HG03280 (cell line): ENCODE data around the gene RBMS1.

Experiments used
- ATAC-seq: cut with Tn5 transposase; IDR thresholded peaks from one replicate; pipeline ENCODE4 v1.9.1; 2021; ENCODE audit warnings: mild to moderate bottlenecking, moderate library complexity; ENCODE audit not compliant: unreplicated experiment

RBMS1 gene

DNA sequence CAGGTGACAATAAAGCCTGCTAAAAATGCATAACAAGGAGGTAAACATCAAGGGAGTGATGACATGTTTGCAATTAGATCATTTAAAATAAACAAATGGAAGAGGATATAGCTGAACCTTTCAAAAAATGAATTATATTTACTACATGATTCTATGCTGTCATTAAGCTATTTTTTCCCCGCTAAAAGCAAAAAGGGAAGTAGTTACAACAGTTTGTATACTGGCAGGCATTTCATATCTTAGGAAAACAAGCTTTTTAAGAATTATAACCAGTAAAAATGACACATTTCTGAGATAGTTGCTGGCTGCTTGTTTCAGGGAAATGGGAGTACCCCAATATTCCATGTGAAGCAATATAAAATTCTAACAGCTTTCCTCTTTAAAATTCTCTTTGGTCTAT, 204.5 kb downstream of the RBMS1 start:
- ATAC-seq, result no peak

- no peak for ATAC-seq
Measured at GRCh38 chr2:160288324-160288723, 205.3 kb downstream of the RBMS1 start.

DNA sequence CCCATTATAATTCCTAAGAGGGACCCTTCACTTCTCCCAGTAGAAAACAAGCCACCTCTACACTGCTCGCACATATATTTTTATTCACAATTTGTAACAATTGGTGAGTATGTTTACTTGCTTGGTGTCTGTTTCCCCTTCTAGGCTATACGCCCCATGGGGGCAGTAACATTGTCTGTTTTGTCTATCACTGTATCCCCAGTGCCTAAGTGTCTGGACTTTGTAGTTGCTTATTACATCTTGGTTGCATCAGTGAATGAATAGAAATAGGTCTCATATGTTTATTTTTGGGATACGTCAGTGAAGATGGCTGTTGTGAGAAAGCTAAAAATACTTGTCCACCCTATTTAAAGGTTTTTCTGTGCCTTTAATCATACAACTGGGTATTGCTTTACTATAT, 206.1 kb downstream of the RBMS1 start:
- ATAC-seq, result no peak

DNA sequence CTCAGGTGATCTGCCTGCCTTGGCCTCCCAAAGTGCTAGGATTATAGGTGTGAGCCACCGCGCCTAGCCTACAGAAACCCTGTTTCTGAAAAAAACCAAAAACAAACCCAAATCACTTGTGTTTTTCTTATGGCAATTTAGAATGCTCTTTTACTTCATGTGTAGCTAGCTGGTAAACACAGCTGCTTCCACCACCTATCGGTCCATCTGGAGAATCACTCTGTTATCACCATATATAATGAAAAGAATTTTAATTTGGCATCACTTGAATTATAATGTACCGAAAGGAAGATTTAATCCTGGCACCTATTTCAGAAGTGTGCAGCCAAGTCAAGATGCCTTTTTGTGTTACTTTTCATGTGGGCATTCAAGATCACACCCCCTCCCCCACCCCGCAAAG, 207.1 kb downstream of the RBMS1 start:
- no peak for ATAC-seq

GRCh38 chr2:160283675-160284074, 209.9 kb downstream of the RBMS1 start:
- ATAC-seq, result no peak

DNA sequence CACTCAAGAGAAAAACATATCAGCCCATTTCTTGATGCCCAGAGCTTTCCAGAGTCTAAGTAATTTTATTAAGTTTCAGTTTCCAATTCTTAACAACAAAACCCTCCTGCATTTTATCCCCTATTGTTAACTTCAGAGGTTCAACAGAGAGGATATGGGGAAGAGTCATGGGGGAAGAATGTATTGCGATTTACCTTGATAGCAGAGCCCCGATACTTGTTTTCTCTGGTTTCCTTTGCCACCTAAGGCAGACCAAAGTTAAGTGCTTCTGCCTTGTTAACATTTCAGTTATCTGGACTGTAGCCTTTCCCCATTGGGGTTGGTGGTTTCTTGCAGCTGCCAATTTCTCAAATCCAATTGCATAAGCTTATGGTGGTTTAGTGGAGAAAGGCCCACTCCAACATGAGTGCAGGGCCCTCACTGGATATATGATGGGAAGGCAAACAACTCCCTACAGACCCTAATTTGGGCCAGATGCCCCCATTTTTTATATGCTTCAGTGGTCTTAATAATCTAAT, 211.5 kb downstream of the RBMS1 start:
- ATAC-seq, result no peak

DNA sequence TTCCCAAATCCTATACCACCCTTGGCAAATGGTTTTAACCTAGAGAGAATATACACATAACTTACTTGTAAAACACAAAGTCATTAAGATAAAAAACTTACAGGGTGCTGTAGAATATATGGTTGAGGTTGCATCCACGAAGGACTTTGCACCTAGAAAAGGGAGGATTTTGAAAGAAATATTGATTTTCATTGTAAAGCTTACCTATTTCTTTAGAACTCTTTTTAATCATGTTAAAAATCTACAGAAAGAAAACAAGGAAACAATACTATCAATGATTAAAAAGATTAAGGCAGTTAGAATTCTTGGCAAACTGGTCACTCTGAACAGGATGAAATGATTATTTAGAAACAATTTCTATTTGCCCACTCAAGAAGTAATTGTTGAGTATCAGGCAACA, 212.4 kb downstream of the RBMS1 start:
- no peak for ATAC-seq

DNA sequence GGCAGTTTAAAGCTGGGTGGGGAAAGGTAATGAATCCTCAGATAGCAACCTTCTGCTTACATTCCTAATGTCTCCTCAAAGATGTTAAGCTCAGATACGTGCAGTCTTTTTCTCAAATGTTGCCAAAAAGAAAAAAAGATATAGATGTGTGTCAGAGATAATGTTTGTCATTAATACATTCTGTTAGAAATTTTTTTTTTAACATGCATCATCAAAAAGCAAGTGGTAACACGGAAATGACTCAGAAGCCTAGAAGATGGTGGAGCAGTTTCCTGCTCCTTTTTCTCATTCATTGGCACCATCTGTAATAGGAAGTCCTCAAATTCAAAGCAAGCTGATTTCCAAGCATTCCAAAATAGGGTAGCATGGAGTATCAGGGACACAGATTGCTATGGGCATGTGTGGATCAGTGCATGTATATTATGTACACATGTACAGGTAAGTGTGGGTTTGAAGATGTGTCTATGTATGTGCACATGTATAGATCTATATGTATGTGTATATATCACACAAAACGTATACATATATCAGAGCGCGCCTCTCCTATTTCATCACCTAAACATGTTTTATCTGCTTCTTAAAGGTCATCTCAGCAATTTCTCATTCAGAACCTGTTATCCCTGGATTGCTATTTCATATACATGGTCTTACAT, 213.7 kb downstream of the RBMS1 start:
- no peak for ATAC-seq

DNA sequence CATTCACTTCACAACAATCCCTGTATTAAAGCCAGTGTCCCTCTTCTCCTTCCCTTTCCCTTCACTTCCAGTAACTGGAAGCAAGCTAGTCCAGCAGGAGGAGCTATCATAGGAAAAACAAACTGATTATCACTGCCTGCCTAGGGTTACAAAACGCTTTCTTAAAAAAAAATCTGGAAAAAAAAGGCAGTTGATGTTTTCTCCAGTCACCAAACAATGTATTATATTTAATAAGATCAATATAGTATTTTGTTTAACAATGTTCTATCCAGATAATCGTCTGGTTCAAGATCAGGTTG, 214.8 kb downstream of the RBMS1 start:
- ATAC-seq, result no peak

DNA sequence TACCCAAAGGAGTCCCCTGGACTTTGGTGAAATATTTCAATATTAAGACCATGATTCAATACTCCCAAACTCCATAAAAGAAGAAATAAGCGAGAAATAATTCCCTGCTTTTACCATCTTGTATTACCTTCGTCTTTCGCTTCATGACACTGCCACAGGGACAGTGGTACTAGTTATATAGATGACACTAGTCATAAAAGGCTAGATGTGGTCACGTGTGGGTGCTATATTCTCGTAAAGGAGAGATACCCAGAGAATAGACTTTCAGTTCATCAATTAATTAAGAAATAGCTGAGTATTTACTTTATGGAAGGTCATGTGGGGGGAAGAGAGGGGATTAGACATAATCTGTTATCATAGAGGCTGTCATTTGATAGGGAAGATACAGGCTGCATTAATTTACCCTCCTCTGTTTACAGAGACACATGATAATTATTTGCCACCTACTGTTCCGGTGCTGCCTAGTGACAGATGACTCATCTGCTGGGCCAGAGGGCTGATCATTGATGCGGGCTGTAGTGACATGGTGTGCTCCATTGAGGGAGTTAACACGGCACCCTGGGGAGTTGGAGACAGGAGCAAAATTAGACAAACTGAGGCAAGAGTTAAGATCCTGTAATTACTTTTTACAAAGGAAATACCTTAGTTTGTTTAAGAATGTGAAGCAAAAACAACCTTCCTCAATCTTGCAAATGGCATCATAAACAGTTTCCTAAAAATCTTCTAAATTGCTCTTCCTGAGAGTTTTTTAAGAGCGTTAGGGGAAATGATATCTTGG, 215.3 kb downstream of the RBMS1 start:
- peak; percentile 94 for ATAC-seq

- no peak for ATAC-seq
Measured at GRCh38 chr2:160277151-160277550, 216.5 kb downstream of the RBMS1 start.

DNA sequence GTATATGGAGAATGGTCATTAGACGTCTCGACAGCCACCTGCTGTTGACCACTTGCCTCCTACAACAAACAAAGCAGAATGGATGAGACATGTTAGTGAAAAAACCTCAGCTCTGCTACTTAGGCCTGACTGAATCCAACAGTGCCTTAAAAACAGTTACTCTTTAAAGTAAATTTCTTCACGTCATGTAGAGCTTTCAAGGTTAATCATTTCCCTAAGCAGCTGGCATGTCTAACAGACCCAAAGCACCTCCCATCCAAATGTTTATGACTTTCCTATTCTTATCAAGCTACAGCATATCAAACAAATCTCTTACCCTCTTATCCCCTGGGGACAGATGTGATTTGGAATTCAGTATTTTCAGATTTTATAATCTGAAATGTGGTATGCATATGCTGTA, 218.0 kb downstream of the RBMS1 start:
- ATAC-seq, result no peak

DNA sequence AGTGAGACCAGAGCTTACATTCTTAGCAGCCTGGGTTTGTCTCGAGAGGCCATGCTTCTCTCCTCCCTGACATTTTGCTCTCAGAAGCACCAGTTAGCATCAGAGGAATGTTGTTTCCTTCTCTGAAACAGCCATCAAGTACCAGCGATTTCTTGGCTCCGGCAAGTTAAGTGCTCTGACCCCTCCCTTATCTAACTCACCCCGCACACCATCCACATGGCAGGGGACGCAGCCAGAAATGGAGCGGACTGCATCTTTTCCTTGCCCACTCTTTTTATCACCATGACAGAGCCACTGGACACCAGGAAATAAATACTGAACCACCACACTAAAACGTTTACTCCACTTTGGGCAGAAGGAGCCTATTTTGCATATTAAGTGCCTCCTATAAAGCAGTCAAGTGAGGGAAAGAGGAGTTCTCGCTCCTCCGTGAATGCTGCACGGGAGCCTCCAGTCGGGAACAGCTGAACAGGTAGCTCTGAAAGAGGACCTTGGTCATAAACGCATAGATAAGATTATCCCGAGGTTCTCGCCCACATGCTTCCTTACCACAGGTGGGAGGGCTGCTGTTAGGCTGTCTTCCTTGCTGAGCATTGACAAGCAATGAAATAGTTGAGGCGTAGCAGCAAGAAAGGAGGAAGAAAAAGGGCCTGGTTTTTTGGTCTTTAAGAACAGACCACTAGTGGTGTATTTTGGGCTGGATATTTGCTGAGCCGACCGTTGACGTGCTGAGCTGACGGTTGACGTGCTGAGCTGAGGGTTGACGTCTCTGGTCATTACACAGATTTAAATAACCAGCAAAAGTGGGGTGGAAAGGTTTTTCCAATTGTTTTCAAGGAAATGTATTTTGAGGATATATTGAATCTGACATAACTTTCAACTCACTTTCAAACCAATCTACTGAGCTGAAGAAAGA, 222.2 kb downstream of the RBMS1 start:
- no peak for ATAC-seq

DNA sequence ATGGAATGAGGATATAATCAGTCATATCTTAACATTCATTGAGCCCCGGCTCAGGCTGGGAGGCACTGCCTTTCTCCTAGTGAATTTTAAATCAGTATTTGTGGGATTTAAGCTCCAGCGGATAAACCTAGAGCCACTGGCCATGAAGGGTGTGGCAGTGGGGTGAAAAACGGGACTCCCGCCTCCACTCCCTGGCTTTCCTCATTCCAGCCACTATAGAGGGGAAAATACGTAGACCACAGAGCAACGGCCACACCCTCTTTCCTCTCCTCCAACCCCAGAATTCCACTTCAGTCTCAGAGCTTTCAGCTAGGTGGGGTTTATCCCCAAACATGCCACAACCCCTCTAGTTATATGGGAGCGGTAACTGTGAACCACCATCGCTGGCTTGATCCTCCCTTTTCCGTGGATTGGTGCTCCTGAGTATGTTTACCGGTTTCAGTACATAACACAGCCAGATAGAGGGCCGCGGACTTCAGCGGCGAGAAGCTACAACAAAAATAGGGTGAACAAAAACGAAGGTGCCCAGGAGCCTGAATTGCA, 223.0 kb downstream of the RBMS1 start:
- no peak for ATAC-seq

GRCh38 chr2:160269803-160270570, 223.6 kb downstream of the RBMS1 start:
- ATAC-seq, result peak; percentile 89

DNA sequence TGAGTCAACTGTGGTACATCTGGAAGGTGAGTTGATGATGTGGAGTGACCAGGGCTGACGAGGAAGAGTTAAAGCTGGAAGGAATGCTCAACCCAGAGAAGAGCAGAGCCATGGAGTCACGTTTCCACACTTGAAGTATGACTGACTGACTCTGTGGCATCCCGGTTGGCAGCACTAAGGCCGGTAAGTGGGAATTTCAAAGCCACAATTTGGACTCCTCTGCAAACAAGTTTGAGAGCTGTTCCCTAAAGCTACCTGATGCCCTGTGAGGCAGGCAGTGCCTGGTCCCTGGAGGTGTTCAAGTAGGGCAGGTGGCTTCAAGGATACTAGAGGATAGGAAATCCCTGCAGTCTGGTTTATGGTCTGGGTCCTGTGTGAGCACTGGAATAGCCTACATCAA, 224.2 kb downstream of the RBMS1 start:
- no peak for ATAC-seq

DNA sequence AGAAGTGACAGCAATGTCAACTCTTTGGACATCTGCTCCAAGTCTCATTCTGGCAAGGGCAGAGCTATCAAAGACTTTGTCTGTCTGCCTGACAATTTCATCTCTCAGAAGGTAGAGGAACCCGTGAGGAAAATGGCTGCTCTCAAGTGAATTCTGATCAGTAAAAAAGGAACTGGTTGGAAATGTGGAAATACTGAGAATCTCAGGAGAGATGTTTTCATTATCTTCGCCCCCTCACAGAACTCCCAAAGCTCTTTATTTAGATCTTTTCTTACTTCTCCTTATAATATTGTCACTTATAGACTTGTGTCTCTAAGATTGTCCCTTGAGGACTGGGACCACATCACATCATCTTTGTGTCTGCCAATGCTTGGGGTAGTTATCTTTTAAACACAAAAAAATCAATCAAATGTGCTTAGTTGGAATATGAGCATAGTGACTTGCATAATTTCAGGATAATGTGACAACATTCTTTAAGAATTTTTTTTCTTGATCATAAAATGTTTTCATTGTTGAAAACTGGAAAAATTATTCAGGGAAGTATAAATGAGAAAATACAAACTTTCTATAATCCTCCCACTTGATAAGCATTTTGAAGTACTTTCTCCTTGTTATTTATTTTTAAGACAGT, 225.3 kb downstream of the RBMS1 start:
- ATAC-seq, result no peak

DNA sequence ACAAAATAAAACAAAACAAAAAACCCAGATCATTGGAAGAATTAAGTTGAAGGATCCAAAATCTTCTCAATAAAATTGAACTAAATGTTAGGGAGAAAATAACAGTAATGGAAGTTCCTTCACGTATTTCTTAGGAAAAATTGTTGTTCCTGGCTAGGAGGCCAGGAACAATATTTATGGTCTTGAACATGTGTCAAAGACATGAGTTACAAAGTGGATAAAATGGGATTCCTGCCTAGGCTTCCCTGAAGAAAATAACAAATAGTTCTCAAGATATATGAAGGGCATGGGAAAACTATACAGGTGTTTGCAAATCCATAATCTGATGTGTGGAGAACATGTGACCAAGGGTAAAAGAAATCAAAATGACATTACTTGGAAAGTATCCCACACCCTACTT, 225.9 kb downstream of the RBMS1 start:
- no peak for ATAC-seq

- no peak for ATAC-seq
Measured at GRCh38 chr2:160267022-160267421, 226.6 kb downstream of the RBMS1 start.

- ATAC-seq, result no peak
Measured at GRCh38 chr2:160266037-160266551, 227.5 kb downstream of the RBMS1 start.
